MCF 10A (cell line): ENCODE data around the gene JAG2. TPM values are rescaled to one million over a fixed set of nuclear protein-coding genes. Genes with fewer than 3 reads are reported as not detected.

Experiments used
- BruUV-seq: library from RNA; stranded (reverse); fragments of 400-500 nt; replicated peaks from 2 replicates; lab custom pipeline; 2021; lab: Mats Ljungman, UMichigan
- CTCF ChIA-PET: fragments of 300-600 bp; sonication (Branson Sonifier 250); formaldehyde crosslinking; extraction: SDS; loops from one replicate; lab custom pipeline; 2021; ENCODE audit warnings: antibody characterized with exemption, inconsistent platforms; lab: Yijun Ruan, JAX
- POLR2A ChIA-PET: fragments of 300-600, 350-650 bp; sonication (Branson Sonifier 250); formaldehyde crosslinking; extraction: SDS; loops from one replicate; lab custom pipeline; 2020; ENCODE audit warnings: antibody characterized with exemption, inconsistent platforms; lab: Yijun Ruan, JAX
- DNase-seq: peaks from one replicate; pipeline ENCODE4 v3.0.0-alpha.2; 2018; ENCODE audit not compliant: unreplicated experiment
- H3K27ac Mint-ChIP-seq: one replicate; pipeline ENCODE4 v1.8.0; 2022; ENCODE audit warnings: mild to moderate bottlenecking, low read depth, mixed read lengths; ENCODE audit not compliant: unreplicated experiment
- H3K27me3 Mint-ChIP-seq: one replicate; pipeline ENCODE4 v1.8.0; 2022; ENCODE audit warnings: mixed read lengths; ENCODE audit not compliant: insufficient read depth, unreplicated experiment
- H3K36me3 Mint-ChIP-seq: one replicate; pipeline ENCODE4 v1.8.0; 2022; ENCODE audit warnings: mild to moderate bottlenecking, moderate library complexity, mixed read lengths; ENCODE audit not compliant: insufficient read depth, unreplicated experiment
- H3K4me1 Mint-ChIP-seq: one replicate; pipeline ENCODE4 v1.8.0; 2022; ENCODE audit warnings: mixed read lengths; ENCODE audit not compliant: insufficient read depth, unreplicated experiment
- H3K4me3 Mint-ChIP-seq: one replicate; pipeline ENCODE4 v1.8.0; 2022; ENCODE audit warnings: mild to moderate bottlenecking, moderate library complexity, mixed read lengths; ENCODE audit not compliant: unreplicated experiment
- H3K9me3 Mint-ChIP-seq: one replicate; pipeline ENCODE4 v1.8.0; 2022; ENCODE audit warnings: mixed read lengths; ENCODE audit not compliant: unreplicated experiment
- CTCF ChIP-seq: fragments of 200-600 bp; IDR thresholded peaks from one replicate; pipeline ENCODE4 v1.8.0; 2022; ENCODE audit warnings: antibody characterized with exemption, mild to moderate bottlenecking; ENCODE audit not compliant: unreplicated experiment
- intact Hi-C: fragments of 100-400 bp; cut with micrococcal nuclease; formaldehyde crosslinking; loops from 2 replicates; pipeline ENCODE4 v1.14.1; 2022
- total RNA-seq: library from RNA; stranded (reverse); gene quantifications from 2 replicates; pipeline ENCODE4 v1.2.3, GENCODE V29; 2022

JAG2 gene
- total RNA-seq, 1 experiment from 2014 or later = 33.5 TPM

- ChIA-PET CTCF (interaction anchor here (0.6 to 1.7 kb wide), 8 partner anchors 10 to 1313 kb away, joined by 3 to 6 read pairs (median 3); no protein-coding TSS in a partner anchor), POLR2A (interaction anchor here (0.9 to 2.1 kb wide), 2 partner anchors 10 to 13 kb away, joined by 4 to 13 read pairs; partner anchors contain the start of gene JAG2)
- intact Hi-C loops = loop anchor here (5.0 kb wide), 1 partner anchor 89 kb away; no protein-coding TSS in a partner anchor
- no peak within 1 kb of the TSS for H3K27ac Mint-ChIP-seq
- no TSS peak for BruUV-seq
- H3K4me3 Mint-ChIP-seq = peak within 1 kb of the TSS; percentile 69
- H3K27me3 Mint-ChIP-seq = peaks cover 22% of the 10 kb centered on the region
- no peaks in the 10 kb centered on the region for H3K9me3 Mint-ChIP-seq
- no peaks in the 10 kb centered on the region for H3K36me3 Mint-ChIP-seq
- peak; percentile 72 for DNase-seq
- no peaks in the 10 kb centered on the region for H3K4me1 Mint-ChIP-seq
- no peak for TF ChIP-seq CTCF
Observed at GRCh38 chr14:105180592-105181548, 12.3 kb upstream of the JAG2 start, which contains the start of gene NUDT14. Gene NUDT14 (minus strand): TSS chr14:105181312. CDS start chr14:105181209, 103 bp downstream.

DNA sequence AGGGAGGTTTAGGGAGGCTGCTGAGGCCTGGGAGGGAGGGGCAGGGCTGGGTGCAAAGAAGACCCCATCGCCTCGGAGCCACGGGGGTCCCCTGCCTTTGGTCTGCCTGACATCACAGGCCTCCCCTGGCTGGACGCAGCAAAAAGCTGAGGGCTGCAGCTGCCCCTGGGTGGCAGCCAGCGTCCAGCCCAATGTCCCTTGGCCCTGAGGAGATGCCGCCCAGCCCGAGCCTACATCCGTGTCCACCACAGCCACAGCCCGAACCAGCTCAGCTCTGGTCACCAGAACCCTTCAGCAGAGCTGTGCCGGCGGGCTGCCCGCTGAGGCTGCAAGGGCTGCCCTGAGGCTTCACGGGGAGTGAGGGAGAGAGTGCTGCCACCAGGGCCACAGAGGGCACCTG is 10.6 kb upstream of the JAG2 start:
- H3K4me3 Mint-ChIP-seq = no peak overlapping the region
- no peak for TF ChIP-seq CTCF
- intact Hi-C loops = no loop called here
- DNase-seq = no peak
- no peaks in the 10 kb centered on the region for H3K4me1 Mint-ChIP-seq
- H3K9me3 Mint-ChIP-seq = no peaks in the 10 kb centered on the region
- H3K27ac Mint-ChIP-seq = no peak overlapping the region
- H3K36me3 Mint-ChIP-seq = no peaks in the 10 kb centered on the region
- no TSS peak for BruUV-seq
- ChIA-PET POLR2A (no interaction called here), CTCF (interaction anchor here (0.7 to 1.6 kb wide), 4 partner anchors 11 to 88 kb away, joined by 3 to 4 read pairs (median 4); no protein-coding TSS in a partner anchor)
- peaks cover 12% of the 10 kb centered on the region for H3K27me3 Mint-ChIP-seq

- Mint-ChIP-seq H3K27ac (no peak overlapping the region), H3K4me1 (no peaks in the 10 kb centered on the region), H3K36me3 (no peaks in the 10 kb centered on the region), H3K27me3 (peaks cover 8% of the 10 kb centered on the region), H3K9me3 (no peaks in the 10 kb centered on the region), H3K4me3 (no peak overlapping the region)
- no peak for DNase-seq
- intact Hi-C loops = no loop called here
- no TSS peak for BruUV-seq
- ChIA-PET CTCF (interaction anchor here (1.6 kb wide), 1 partner anchor 88 kb away, joined by 3 read pairs; no protein-coding TSS in a partner anchor), POLR2A (no interaction called here)
- no peak for TF ChIP-seq CTCF
Observed at GRCh38 chr14:105178868-105179140, 10.2 kb upstream of the JAG2 start.

- no peaks in the 10 kb centered on the region for H3K4me1 Mint-ChIP-seq
- H3K4me3 Mint-ChIP-seq = no peak overlapping the region
- CTCF ChIA-PET = no interaction called here
Observed at GRCh38 chr14:105178069-105178867, 9.7 kb upstream of the JAG2 start.

More at GRCh38 chr14:105178069-105178867, 9.7 kb upstream of the JAG2 start:
- intact Hi-C loops = no loop called here
- TF ChIP-seq CTCF = no peak
- Mint-ChIP-seq H3K36me3 (no peaks in the 10 kb centered on the region), H3K9me3 (no peaks in the 10 kb centered on the region), H3K27ac (no peak overlapping the region), H3K27me3 (peaks cover 3% of the 10 kb centered on the region)
- BruUV-seq = no TSS peak
- DNase-seq = no peak
- POLR2A ChIA-PET = no interaction called here
